NCI-H1105 (cell line): ENCODE results near the gene IQUB.
"Not testable (repeated sequence)": the region's sequence is repeated elsewhere in the genome, so short reads cannot be mapped to it uniquely, and the experiment has no call there.

Source experiments
- DNase-seq: peaks from one replicate; lab custom pipeline; 2025; lab: John Stamatoyannopoulos, UW

Gene IQUB

GRCh38 chr7:123539871-123540270, 5.5 kb upstream of the IQUB start:
- DNase-seq: no peak

- no peak for DNase-seq
Observed at GRCh38 chr7:123538897-123539296, 4.5 kb upstream of the IQUB start.

- DNase-seq: no peak
Observed at GRCh38 chr7:123538189-123538714, 3.9 kb upstream of the IQUB start.

- no peak for DNase-seq
Observed at GRCh38 chr7:123537026-123537642, 2.7 kb upstream of the IQUB start.

GRCh38 chr7:123535517-123535916, 1.1 kb upstream of the IQUB start:
- DNase-seq: no peak

GRCh38 chr7:123533929-123534382, 439 bp downstream of the IQUB start:
- peak; percentile 10 for DNase-seq

GRCh38 chr7:123533553-123533917, 860 bp downstream of the IQUB start:
- no peak for DNase-seq

GRCh38 chr7:123532788-123533552, 1.4 kb downstream of the IQUB start:
- not testable (repeated sequence) for DNase-seq

- DNase-seq: not testable (repeated sequence)
Observed at GRCh38 chr7:123532343-123532742, 2.1 kb downstream of the IQUB start.

GRCh38 chr7:123530035-123530591, 4.3 kb downstream of the IQUB start:
- not testable (repeated sequence) for DNase-seq

GRCh38 chr7:123528265-123528664, 6.1 kb downstream of the IQUB start:
- no peak for DNase-seq

- not testable (repeated sequence) for DNase-seq
Observed at GRCh38 chr7:123527712-123528225, 6.6 kb downstream of the IQUB start.

GRCh38 chr7:123526533-123526932, 7.9 kb downstream of the IQUB start:
- DNase-seq: not testable (repeated sequence)

- DNase-seq: no peak
Observed at GRCh38 chr7:123522066-123522465, 12.3 kb downstream of the IQUB start.

GRCh38 chr7:123505221-123505620, 29.2 kb downstream of the IQUB start:
- DNase-seq: no peak

- no peak for DNase-seq
Observed at GRCh38 chr7:123502201-123502600, 32.2 kb downstream of the IQUB start.

GRCh38 chr7:123500878-123501489, 33.4 kb downstream of the IQUB start:
- no peak for DNase-seq

GRCh38 chr7:123499211-123499970, 35.0 kb downstream of the IQUB start:
- no peak for DNase-seq

- no peak for DNase-seq
Observed at GRCh38 chr7:123498601-123499000, 35.8 kb downstream of the IQUB start.

GRCh38 chr7:123498031-123498430, 36.4 kb downstream of the IQUB start:
- DNase-seq: no peak

- peak; percentile 40 for DNase-seq
Observed at GRCh38 chr7:123494193-123494796, 40.1 kb downstream of the IQUB start.
